ENCODE data around the gene CTTN. TPM values are rescaled to one million over a fixed set of nuclear protein-coding genes. Genes with fewer than 3 reads are reported as not detected.
"Not testable (repeated sequence)": the region's sequence is repeated elsewhere in the genome, so short reads cannot be mapped to it uniquely, and the experiment has no call there.

The CTTN gene
- total RNA-seq, 2 experiments from 2014 or later = 40.9 to 41.1 TPM

DNA sequence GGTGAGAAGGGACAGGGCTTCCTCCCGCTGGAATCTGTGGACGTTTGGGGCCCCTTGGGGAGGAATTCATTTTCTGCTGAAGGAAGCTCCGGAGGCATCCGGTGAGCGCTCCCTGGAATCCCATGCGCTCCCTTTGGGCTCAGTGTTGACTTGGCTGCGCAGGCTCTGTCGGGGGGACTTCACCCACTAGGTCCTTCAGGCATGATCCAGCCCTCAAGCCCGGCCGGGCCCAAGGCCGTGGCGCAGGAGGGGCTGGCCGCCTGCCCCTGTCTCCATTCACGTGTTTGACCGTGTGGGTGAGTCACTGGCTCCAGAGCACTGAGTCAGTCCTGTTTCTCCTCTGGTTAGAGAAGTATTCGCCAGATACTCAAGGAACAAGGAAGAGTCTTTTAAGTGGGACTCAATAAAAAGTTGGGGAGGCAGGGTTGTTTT, 1.4 kb downstream of the CTTN start:
- intact Hi-C loops (cut with DNase I, micrococcal nuclease) = loop anchor here (2.0 to 10.0 kb wide), 3 partner anchors 35 to 1387 kb away; partner anchors contain the start of gene NADSYN1 (in 1 of the 2)
- CTCF ChIA-PET = interaction anchor here (0.6 kb wide), 1 partner anchor 1046 kb away, joined by 3 read pairs; no protein-coding TSS in a partner anchor

DNA sequence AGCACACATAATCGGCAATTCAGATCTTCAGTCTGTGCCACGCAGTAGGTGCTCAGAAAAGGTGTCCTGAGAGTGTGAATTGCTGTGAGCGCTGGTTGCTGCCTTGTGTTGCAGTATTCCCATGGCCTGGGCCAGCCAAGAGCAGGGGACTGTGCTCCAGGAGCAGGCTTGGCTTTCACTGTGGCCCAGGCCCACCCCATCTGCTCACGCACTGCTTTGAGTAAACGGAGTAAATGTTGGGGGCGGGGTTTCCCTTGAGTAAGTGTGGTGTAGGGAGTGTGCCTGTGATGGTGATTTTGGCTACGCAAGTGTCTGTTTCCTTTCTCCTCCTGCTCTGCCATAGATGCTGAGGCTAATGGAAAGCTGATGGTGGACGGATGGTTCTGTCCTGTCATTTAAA, 2.3 kb downstream of the CTTN start:
- Mint-ChIP-seq H3K9me3 (ENCODE audit: low read depth) (no peaks in the 10 kb centered on the region), H3K4me1 (peaks cover 30% of the 10 kb centered on the region), H3K4me3 (no peak overlapping the region), H3K27ac (no peak overlapping the region), H3K27me3 (peaks cover 15% of the 10 kb centered on the region), H3K36me3 (ENCODE audit: low read depth) (peaks cover 10% of the 10 kb centered on the region)
- ATAC-seq = no peak
- DNase-seq = peak; percentile 29
- POLR2A ChIA-PET = interaction anchor here (0.6 kb wide), 1 partner anchor 88 kb away, joined by 3 read pairs; no protein-coding TSS in a partner anchor
- CTCF ChIA-PET = interaction anchor here (0.5 to 0.6 kb wide), 2 partner anchors 243 to 482 kb away, joined by 3 read pairs; no protein-coding TSS in a partner anchor
- intact Hi-C loops (cut with DNase I, micrococcal nuclease) = no loop called here

More for the DNA sequence above, 1.4 kb downstream of the CTTN start:
- peaks cover 13% of the 10 kb centered on the region for H3K36me3 Mint-ChIP-seq (ENCODE audit: low read depth)
- H3K9me3 Mint-ChIP-seq (ENCODE audit: low read depth) = no peaks in the 10 kb centered on the region
- peak overlapping the region; percentile 88 for H3K4me3 Mint-ChIP-seq
- H3K27ac Mint-ChIP-seq = no peak overlapping the region
- POLR2A ChIA-PET = no interaction called here
- H3K27me3 Mint-ChIP-seq = peaks cover 15% of the 10 kb centered on the region
- ATAC-seq (no peak), DNase-seq (peak; percentile 22)
- peaks cover 30% of the 10 kb centered on the region for H3K4me1 Mint-ChIP-seq

DNA sequence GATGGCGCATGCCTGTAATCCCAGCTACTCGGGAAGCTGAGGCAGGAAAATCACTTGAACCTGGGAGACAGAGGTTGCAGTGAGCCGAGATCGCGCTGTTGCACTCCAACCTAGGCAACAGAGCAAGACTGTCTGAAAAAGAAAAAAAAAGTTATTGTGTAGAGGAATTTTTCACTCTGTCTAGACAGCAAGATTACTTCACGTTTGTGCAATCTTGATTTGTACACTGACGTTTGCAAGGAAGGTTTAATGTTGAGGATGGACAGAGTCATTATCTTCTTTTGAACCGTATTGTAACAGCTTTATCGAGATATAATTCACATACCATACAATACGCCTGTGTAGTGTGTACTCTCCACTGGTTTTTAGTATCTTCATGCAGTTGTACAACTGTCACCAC, 3.7 kb downstream of the CTTN start:
- DNase-seq = no peak
- intact Hi-C loops (cut with DNase I, micrococcal nuclease) = loop anchor here in 1 of 2 experiments (1.0 kb wide), 1 partner anchor 198 kb away; no protein-coding TSS in a partner anchor
- H3K4me1 Mint-ChIP-seq = peaks cover 30% of the 10 kb centered on the region
- no peaks in the 10 kb centered on the region for H3K9me3 Mint-ChIP-seq (ENCODE audit: low read depth)
- peaks cover 9% of the 10 kb centered on the region for H3K36me3 Mint-ChIP-seq (ENCODE audit: low read depth)
- ATAC-seq = no peak
- no peak overlapping the region for H3K4me3 Mint-ChIP-seq
- CTCF ChIA-PET = no interaction called here
- peaks cover 12% of the 10 kb centered on the region for H3K27me3 Mint-ChIP-seq
- no peak overlapping the region for H3K27ac Mint-ChIP-seq
- POLR2A ChIA-PET = no interaction called here

DNA sequence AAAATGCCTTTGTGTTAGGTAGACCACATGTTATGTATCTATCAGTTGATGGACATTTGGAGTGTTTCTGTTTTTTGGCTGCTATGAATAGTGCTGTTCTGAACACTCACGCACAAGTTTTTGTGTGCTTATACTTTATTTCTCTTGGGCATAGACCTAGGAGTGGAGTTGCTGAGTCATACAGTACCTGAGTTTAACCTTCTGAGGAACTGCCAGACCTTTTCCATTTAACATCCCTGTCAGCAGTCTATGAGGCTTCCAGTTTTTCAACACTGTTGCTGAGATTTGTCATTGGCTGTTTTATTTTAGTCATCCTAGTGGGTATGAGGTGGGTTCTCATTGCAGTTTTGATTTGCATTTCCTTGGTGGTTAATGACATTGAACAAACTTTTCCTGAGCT, 4.4 kb downstream of the CTTN start:
- no peak overlapping the region for H3K4me3 Mint-ChIP-seq
- ChIA-PET CTCF (no interaction called here), POLR2A (no interaction called here)
- ATAC-seq (peak; percentile 60), DNase-seq (no peak)
- no peak overlapping the region for H3K27ac Mint-ChIP-seq
- peaks cover 24% of the 10 kb centered on the region for H3K4me1 Mint-ChIP-seq
- H3K9me3 Mint-ChIP-seq (ENCODE audit: low read depth) = no peaks in the 10 kb centered on the region
- peaks cover 8% of the 10 kb centered on the region for H3K27me3 Mint-ChIP-seq
- intact Hi-C loops (cut with DNase I, micrococcal nuclease) = loop anchor here in 1 of 2 experiments (1.0 kb wide), 1 partner anchor 198 kb away; no protein-coding TSS in a partner anchor
- peaks cover 11% of the 10 kb centered on the region for H3K36me3 Mint-ChIP-seq (ENCODE audit: low read depth)

DNA sequence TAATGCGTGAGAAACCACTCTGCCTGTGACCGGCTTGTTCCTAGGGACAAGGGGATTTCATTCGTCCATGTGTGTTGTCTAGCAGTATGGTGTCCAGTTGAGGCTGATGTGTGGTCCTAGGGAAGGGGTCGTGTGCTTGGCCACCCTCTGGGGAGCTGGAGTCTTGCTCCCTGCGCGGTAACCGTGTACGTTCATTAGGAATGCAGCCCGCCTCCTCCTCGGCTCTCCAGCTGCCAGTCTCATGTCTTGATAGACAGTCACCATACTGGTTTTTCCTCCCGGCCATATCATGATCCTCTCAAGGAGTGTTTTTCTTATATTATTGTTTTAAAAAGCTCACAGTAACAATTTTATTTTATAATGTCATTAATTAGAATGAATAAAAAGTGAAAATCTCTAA, 5.9 kb downstream of the CTTN start:
- H3K4me1 Mint-ChIP-seq = peaks cover 19% of the 10 kb centered on the region
- H3K36me3 Mint-ChIP-seq (ENCODE audit: low read depth) = peaks cover 12% of the 10 kb centered on the region
- intact Hi-C loops (cut with DNase I, micrococcal nuclease) = no loop called here
- ChIA-PET CTCF (interaction anchor here (0.6 kb wide), 1 partner anchor 178 kb away, joined by 3 read pairs; no protein-coding TSS in a partner anchor), POLR2A (no interaction called here)
- H3K4me3 Mint-ChIP-seq = no peak overlapping the region
- no peak for DNase-seq
- no peaks in the 10 kb centered on the region for H3K9me3 Mint-ChIP-seq (ENCODE audit: low read depth)
- no peak for ATAC-seq
- no peak overlapping the region for H3K27ac Mint-ChIP-seq
- peaks cover 6% of the 10 kb centered on the region for H3K27me3 Mint-ChIP-seq

DNA sequence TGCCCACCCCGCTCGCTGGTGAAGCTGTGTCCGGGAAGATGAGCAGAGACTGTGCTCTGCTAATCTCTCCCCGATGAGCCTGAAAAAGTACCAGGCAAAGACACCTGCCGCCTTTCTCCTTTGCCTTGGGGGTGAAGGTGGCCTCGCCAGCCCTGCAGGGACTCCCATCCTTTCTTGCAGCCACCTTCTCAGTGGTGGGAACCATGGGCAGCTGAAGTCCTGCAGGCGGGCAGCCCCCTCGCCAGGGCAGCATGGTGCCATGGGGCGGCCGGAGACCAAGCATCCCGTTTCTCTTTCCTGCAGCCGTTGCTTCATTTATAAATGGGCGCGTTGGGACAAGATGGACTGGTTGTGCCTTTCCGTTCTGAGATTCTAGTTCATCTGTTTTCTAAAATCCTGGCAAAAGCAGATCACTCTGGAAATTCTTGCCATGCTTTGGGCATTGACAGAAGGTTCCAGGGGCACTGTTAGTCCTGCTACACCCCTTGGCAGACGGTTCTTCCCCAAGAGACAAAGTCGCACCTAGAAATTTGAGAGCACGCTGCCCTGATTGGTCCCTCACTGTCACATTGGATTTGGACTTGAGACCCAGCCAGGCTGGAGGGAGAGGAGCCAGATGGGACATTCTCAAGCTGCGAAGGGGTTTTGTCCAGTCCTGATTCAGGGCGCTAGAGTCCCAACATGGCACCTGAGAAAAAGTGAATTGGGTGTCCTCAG, 7.5 kb downstream of the CTTN start:
- ChIA-PET POLR2A (no interaction called here), CTCF (no interaction called here)
- H3K27ac Mint-ChIP-seq = no peak overlapping the region
- DNase-seq (no peak), ATAC-seq (no peak)
- intact Hi-C loops (cut with DNase I, micrococcal nuclease) = no loop called here
- H3K9me3 Mint-ChIP-seq (ENCODE audit: low read depth) = no peaks in the 10 kb centered on the region
- H3K36me3 Mint-ChIP-seq (ENCODE audit: low read depth) = peaks cover 25% of the 10 kb centered on the region
- H3K27me3 Mint-ChIP-seq = peaks cover 2% of the 10 kb centered on the region
- H3K4me3 Mint-ChIP-seq = no peak overlapping the region
- peaks cover 8% of the 10 kb centered on the region for H3K4me1 Mint-ChIP-seq

DNA sequence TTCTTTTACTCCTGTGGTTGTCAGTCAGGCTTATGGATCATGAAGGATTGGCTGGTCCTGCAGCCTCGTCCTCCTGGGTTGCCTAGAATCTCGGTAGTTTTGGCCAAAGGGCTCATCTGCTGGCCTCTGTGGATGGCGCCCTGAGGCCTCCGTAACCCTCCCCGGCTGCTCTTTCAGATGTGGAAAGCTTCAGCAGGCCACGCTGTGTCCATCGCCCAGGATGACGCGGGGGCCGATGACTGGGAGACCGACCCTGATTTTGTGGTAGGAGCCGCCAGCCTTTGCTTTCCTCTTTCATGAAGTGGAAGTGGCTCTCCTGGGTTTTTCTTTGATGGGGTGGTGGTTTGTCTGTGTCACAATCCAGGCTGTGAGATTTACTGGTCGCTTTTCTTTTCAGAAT, 8.8 kb downstream of the CTTN start:
- Mint-ChIP-seq H3K27ac (no peak overlapping the region), H3K4me3 (no peak overlapping the region), H3K27me3 (peaks cover 2% of the 10 kb centered on the region), H3K36me3 (ENCODE audit: low read depth) (peaks cover 34% of the 10 kb centered on the region), H3K9me3 (ENCODE audit: low read depth) (no peaks in the 10 kb centered on the region), H3K4me1 (peaks cover 8% of the 10 kb centered on the region)
- ChIA-PET CTCF (no interaction called here), POLR2A (no interaction called here)
- ATAC-seq = no peak
- intact Hi-C loops (cut with DNase I, micrococcal nuclease) = no loop called here
- DNase-seq = no peak

DNA sequence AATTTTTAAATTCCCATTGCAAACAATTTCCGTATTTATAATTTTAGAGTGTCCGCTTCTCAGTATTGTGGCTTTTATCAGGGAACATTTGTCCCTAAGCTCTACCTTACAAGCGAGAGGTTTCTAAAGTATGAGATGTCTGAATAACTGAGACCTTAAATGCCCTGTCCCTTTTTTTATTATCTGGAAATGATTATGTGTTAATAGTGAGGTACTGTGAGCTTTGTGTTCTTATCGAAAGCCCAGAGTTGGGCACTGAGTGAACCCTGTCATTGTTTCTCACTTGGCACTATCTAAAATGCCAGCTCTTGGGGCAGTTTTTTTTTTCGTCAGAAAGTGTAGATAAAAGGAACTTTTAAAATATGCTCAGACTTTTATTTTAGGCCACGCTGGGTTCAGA, 9.5 kb downstream of the CTTN start:
- ChIA-PET CTCF (no interaction called here), POLR2A (no interaction called here)
- Mint-ChIP-seq H3K27me3 (no peaks in the 10 kb centered on the region), H3K9me3 (ENCODE audit: low read depth) (no peaks in the 10 kb centered on the region), H3K4me3 (no peak overlapping the region), H3K27ac (no peak overlapping the region), H3K4me1 (peaks cover 2% of the 10 kb centered on the region), H3K36me3 (ENCODE audit: low read depth) (peaks cover 39% of the 10 kb centered on the region)
- ATAC-seq (no peak), DNase-seq (no peak)
- intact Hi-C loops (cut with DNase I, micrococcal nuclease) = no loop called here

DNA sequence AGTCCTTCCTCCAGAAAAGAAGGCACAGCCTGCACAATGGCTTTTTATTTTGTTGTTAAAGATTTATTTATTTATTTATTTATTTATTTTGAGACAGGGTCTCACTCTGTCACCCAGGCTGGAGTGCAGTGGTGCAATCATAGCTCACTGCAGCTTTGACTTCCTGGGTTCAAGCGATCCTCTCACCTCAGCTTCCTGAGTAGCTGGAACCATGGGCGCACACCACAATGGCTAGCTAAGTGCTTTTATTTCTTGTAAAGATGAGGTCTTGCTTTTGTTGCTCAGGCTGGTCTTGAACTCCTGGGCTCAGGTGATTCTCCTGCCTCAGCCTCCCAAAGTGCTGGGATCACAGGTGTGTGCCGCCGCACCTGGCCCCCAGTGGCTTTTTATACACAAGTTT, 10.0 kb downstream of the CTTN start:
- H3K4me3 Mint-ChIP-seq; DNase-seq; CTCF ChIA-PET; H3K27me3 Mint-ChIP-seq; ATAC-seq; intact Hi-C loops (cut with DNase I, micrococcal nuclease); H3K27ac Mint-ChIP-seq; POLR2A ChIA-PET; H3K4me1 Mint-ChIP-seq; H3K9me3 Mint-ChIP-seq (ENCODE audit: low read depth): not testable (repeated sequence)
- H3K36me3 Mint-ChIP-seq (ENCODE audit: low read depth) = peaks cover 43% of the 10 kb centered on the region

DNA sequence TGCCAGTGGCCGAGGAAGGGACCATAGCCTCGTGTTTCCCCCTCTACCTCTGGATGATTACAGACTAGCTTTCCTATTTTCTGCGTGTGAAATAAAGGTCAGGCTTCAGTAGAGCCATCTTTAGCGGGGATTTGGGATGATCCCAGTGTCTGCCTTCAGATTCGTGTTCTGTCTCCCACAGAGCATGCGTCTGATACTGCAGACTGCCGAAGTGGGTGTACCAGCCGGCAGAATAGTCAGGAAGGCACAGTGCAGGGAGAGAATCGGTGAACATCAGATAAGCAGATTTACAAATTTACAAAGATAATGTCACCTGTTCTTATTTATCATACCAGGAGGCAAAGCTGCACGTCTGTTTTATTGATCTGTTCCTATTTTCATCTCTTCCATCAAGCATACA, 11.1 kb downstream of the CTTN start:
- ChIA-PET POLR2A (no interaction called here), CTCF (no interaction called here)
- intact Hi-C loops (cut with DNase I, micrococcal nuclease) = no loop called here
- no peaks in the 10 kb centered on the region for H3K9me3 Mint-ChIP-seq (ENCODE audit: low read depth)
- H3K4me3 Mint-ChIP-seq = no peak overlapping the region
- DNase-seq (no peak), ATAC-seq (no peak)
- H3K36me3 Mint-ChIP-seq (ENCODE audit: low read depth) = peaks cover 45% of the 10 kb centered on the region
- H3K27ac Mint-ChIP-seq = no peak overlapping the region
- H3K27me3 Mint-ChIP-seq = no peaks in the 10 kb centered on the region
- H3K4me1 Mint-ChIP-seq = no peaks in the 10 kb centered on the region

DNA sequence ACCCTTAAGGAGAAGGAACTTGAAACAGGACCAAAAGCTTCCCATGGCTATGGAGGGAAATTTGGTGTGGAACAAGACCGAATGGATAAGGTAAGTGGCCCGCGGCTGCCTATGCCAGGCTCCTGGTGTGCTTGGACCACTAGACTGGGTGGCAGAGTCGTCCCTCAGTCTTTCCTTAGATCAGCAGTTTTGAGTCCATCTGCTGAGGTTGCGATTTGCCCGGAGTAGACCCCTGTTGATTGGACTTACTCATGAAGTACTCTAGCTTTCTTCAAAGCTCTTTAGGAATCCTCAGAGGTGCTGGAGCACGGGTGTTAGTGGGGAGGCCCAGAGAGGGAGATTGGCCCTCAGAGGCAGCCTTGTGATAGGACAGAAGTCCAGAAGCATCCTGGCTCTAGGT, 11.5 kb downstream of the CTTN start:
- H3K27ac Mint-ChIP-seq = no peak overlapping the region
- ChIA-PET POLR2A (no interaction called here), CTCF (no interaction called here)
- intact Hi-C loops (cut with DNase I, micrococcal nuclease) = no loop called here
- no peak overlapping the region for H3K4me3 Mint-ChIP-seq
- H3K4me1 Mint-ChIP-seq = no peaks in the 10 kb centered on the region
- no peaks in the 10 kb centered on the region for H3K27me3 Mint-ChIP-seq
- DNase-seq = no peak
- no peak for ATAC-seq
- peaks cover 48% of the 10 kb centered on the region for H3K36me3 Mint-ChIP-seq (ENCODE audit: low read depth)
- no peaks in the 10 kb centered on the region for H3K9me3 Mint-ChIP-seq (ENCODE audit: low read depth)

Data from activated CD4-positive, alpha-beta T cell treated with anti-CD3 and anti-CD28 coated beads for 36 hours (primary cell).